SHP77 (cell line): ENCODE data around the gene MAPK12.
"Not testable (repeated sequence)": the region's sequence is repeated elsewhere in the genome, so short reads cannot be mapped to it uniquely, and the experiment has no call there.

Experiments used
- DNase-seq, 2 experiments: peaks; one replicate each; lab custom pipeline; 2025; lab: John Stamatoyannopoulos, UW

The MAPK12 gene

DNA sequence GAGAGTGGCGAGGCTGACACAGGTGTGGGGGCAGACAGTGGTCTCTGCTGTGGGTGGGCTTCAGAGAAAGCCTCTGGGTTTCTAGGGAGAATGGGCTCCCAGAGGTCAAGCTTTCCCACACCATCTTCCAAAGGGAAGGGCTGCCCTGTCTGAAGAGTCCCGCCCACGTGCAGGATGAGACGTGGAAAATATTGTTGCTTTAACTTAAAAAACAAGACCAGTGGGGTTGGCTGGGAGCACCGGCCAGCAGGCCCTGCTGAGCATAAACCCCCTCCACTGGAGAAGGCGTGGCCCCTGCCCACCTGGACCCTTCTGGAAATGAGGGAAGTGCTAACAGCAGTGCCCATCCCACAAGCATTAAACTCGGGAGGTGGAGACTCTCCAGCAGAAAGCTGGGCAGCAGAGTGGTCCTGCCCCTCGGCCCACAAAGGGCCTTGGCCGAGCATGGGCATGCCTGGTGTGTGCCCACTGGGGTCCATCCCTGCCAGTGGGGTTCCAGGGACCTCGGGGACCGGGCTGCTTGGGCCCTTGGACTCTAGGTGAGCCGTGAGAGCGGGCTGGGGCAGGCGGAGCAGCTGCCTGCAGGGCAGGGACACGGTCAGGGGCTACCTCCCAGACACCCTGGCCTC lies 45.3 kb downstream of the MAPK12 start:
- no peak for DNase-seq

GRCh38 chr22:50215297-50216054 lies 46.0 kb downstream of the MAPK12 start:
- no peak for DNase-seq

GRCh38 chr22:50213263-50213662 lies 48.2 kb downstream of the MAPK12 start:
- no peak for DNase-seq

DNA sequence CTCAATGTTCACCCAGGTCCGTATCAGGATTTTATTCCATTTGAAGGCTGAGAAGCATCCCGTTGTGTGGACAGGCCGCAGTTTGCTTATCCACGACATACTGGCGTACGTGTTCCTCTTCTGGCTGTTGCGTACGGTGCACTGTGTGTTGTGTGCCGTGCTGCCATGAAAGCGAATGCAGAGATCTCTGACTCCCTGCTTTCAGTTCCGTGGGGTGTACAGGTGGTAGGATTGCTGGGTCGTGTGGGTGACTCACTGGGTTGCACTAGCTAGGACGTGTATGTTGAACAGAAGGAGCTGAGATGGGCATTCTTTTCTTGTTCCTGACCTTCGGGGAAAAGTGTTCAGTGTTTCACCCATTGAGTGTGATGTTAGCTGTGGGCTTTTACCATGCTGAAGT lies 50.3 kb downstream of the MAPK12 start:
- DNase-seq: no peak

GRCh38 chr22:50210378-50211139 lies 50.9 kb downstream of the MAPK12 start:
- no peak for DNase-seq

- peak; percentile 30 to 61 for DNase-seq
Measured at GRCh38 chr22:50209893-50210292, 51.6 kb downstream of the MAPK12 start.

GRCh38 chr22:50208939-50209892 lies 52.3 kb downstream of the MAPK12 start:
- DNase-seq: no peak

DNA sequence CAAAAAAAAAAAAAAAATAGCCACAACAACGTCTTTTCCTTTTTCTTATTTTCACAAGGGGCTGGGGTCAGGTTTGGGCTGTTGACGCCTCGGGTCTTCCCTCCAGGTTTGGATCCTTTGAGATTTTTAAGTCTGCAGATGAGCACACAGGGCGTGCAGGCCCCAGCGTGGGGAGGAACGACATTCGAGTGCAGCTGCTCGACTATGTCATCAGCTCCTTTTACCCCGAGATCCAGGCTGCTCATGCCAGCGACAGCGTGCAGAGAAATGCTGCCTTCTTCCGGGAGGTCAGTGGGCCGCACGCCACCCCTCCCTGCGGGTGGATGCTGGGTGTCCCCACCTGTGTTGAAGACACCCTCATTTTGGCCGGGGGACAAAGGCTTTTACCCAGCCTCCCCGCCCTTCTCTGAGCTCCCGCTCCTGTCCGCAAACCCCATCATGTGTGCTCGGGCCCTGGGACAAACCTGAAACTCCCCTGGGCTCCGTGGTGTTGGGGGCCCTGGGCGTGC lies 53.0 kb downstream of the MAPK12 start:
- no peak for DNase-seq

DNA sequence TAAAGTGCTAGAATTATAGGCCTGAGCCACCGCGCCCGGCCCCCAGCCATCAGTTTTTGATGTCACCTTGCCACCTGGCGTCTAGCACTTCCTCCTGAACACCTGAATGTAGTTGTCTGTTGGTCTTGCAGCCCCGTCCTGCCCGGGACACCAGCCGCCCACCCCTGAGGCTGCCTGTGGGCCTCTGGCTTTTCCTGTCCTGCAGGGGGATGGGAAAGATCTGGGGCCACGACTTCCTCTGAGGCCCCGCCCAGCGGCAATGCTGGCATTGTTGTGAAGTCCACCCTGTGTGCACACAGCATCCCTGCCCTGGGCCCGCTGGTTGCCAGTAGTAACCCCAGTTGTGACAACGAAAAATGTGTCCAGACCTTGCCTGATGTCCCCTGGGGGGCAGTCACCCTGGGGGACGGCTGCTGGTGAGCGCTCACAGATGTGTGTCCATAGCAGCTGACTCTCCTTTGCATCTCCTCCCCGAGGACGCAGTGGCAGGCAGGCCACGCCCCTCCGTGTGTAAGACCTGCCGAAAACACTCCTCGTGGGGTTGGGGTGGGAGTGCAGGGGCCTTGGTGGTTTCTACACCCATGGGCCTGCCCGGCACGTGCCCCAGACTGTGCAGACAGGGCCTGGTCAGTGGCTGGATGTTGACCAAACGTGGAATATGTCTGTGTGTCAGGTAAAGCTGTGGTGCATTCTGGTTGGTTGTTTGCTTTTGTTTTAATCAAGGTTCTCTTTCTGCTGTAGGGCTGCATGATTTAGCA lies 53.9 kb downstream of the MAPK12 start:
- no peak for DNase-seq

DNA sequence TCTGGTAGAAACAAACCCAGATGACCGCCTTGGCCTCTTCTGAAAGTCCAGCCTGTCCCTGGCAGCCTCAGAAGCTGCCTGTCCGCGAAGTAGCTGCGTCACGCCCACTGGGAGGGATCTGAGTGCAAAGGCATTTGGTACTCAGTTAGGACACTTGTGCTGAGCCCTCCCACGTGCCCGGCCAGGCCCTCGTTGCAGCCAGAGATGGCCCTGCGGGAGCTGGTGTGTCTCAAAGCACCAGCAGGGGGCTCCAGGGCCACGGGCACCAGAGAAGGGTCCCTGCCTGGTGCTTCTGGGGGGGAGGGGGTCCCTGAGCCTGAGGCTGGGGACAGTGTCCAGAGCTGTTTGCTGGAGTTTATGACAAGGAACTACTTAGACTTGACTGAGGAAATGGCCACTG lies 54.9 kb downstream of the MAPK12 start:
- DNase-seq: peak; percentile 32 to 33

- DNase-seq: no peak
Measured at GRCh38 chr22:50205781-50206569, 55.5 kb downstream of the MAPK12 start.

- DNase-seq: not testable (repeated sequence)
Measured at GRCh38 chr22:50204998-50205397, 56.5 kb downstream of the MAPK12 start.

DNA sequence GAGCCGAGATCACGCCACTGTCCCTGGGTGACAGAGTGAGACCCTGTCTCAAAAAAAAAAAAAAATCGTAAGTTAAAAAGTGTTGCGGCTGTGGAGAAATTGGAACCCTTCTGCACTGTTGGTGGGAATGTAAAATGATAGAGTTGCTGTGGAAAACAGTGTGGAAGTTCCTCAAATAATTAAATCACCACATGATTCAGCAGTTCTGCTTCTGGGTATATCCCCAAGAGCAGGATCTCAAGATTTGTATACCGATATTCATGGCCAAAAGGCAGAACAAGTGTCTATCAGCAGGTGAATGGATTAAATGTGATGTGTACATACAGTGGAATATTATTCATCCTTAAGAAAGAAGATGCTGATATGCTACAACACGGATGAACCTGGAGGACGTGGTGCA lies 56.9 kb downstream of the MAPK12 start:
- DNase-seq: no peak

- no peak for DNase-seq
Measured at GRCh38 chr22:50203288-50203687, 58.2 kb downstream of the MAPK12 start.
